ENCODE results near the gene RPE65.
"Not testable (repeated sequence)": the region's sequence is repeated elsewhere in the genome, so short reads cannot be mapped to it uniquely, and the experiment has no call there.

RPE65 gene

DNA sequence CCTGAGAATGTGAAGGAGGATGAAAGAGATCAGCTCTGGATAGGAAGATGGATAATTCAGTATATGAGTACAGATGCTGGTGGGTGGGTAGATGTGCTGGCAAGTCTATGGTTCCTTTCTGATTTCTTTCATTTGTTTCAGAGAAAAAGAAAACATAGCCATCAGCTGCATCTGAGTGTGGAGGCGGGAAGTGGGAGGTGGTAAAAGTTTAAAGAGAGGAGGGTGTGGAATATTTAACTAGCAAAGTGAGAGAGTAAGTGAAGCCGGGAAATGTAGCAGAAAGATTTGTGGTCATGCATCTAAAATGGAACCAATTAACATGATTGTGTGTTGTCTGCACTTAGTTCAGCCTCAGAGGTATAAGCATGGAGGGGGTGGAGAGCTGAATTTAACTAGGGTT lies 16.4 kb downstream of the RPE65 start:
- H3K4me3 ChIP-seq (ENCODE audit: low read depth, low read length), result no peak overlapping the region
- TF ChIP-seq, protein P1, sequence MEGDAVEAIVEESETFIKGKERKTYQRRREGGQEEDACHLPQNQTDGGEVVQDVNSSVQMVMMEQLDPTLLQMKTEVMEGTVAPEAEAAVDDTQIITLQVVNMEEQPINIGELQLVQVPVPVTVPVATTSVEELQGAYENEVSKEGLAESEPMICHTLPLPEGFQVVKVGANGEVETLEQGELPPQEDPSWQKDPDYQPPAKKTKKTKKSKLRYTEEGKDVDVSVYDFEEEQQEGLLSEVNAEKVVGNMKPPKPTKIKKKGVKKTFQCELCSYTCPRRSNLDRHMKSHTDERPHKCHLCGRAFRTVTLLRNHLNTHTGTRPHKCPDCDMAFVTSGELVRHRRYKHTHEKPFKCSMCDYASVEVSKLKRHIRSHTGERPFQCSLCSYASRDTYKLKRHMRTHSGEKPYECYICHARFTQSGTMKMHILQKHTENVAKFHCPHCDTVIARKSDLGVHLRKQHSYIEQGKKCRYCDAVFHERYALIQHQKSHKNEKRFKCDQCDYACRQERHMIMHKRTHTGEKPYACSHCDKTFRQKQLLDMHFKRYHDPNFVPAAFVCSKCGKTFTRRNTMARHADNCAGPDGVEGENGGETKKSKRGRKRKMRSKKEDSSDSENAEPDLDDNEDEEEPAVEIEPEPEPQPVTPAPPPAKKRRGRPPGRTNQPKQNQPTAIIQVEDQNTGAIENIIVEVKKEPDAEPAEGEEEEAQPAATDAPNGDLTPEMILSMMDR (IDR thresholded peaks at IDR 0.05; ENCODE audit: borderline replicate concordance, insufficient read depth, low read depth, low read length), result no peak

DNA sequence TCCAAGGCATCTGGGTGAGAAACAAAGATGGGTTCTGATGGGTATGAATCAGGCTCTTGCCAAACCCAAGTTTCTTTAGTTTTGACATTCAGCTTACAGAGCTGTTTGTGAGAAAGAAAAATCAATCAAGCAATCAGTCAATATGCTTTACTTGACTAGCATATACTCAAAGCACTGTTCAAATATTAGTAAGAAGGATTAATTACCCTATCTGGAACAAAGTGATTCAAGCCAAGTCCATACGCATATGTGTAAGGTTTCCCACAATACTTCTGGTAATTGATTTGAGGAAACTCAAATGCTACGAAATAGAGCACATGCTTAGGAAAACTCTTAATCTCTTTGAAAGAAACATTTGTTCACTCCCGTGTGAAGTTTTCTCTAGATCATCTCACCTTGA lies 18.7 kb downstream of the RPE65 start:
- H3K4me3 ChIP-seq (ENCODE audit: low read depth, low read length), result no peak overlapping the region
- TF ChIP-seq, protein P1 (IDR thresholded peaks at IDR 0.05; ENCODE audit: borderline replicate concordance, insufficient read depth, low read depth, low read length), result no peak

DNA sequence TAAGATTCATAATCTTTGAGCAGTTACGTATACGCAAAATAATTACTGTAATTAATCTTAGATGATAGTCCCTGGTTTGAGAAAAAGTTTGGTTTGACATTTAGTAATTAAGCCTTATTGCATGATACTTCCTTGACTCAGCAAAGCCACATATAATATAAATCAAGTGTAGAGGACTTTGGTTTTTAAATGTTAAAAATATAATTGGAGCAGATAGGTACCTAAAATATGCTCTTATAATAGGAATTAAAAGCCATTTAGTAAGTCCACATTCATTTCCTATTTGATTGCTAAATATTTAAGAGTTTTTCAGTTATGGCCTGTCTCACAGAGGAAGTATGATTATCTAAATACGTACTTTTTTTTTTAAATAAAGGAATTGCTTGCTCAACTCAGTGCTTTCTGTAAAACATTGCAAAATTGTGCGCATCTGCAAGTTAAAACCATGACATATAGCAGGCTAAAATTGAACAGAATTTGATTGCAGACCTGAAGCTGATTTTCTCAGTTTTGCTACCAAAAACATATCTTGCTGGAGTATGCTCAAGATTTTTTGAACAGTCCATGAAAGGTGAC lies 20.4 kb downstream of the RPE65 start:
- no peak overlapping the region for H3K4me3 ChIP-seq (ENCODE audit: low read depth, low read length)
- TF ChIP-seq, protein P1 (IDR thresholded peaks at IDR 0.05; ENCODE audit: borderline replicate concordance, insufficient read depth, low read depth, low read length), result no peak

DNA sequence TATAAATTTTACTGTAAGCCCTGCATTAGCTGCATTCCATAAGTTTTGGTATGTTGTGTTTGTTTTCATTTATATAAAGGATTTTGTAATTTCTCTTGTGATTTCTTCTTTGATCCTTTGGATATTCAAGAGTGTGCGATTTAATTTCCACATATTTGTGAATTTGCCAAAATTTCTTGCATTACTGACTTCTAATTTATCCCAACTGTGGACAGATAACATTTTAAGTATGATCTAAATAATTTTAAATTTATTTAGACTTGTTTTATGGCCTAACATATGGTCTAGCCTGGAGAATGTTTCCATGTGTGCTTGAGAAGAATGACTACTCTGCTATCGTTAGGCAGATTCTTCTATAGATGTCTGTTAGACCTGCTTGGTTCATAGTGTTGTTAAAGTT lies 23.2 kb downstream of the RPE65 start:
- H3K4me3 ChIP-seq (ENCODE audit: low read depth, low read length), result no peak overlapping the region
- TF ChIP-seq, protein P1 (IDR thresholded peaks at IDR 0.05; ENCODE audit: borderline replicate concordance, insufficient read depth, low read depth, low read length), result no peak

DNA sequence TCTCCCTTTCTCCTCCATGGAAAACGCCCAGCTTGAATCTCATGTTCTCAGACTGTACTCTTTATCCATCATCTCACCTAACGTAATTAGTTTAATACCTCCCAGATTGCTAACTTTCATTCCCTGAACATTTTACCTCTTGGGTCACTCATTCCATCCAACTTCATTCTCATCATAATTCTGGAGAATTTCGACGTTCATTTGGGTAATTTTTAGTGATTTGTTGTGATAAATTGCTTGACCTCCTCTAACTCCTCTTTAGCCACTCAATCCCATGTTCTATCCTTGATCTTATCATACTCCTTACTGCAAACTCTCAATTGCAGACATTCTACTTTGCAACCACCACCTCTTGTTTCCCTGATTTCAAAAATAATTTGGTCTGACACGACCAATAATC lies 28.4 kb downstream of the RPE65 start:
- TF ChIP-seq, protein P1 (IDR thresholded peaks at IDR 0.05; ENCODE audit: borderline replicate concordance, insufficient read depth, low read depth, low read length), result no peak
- no peak overlapping the region for H3K4me3 ChIP-seq (ENCODE audit: low read depth, low read length)

DNA sequence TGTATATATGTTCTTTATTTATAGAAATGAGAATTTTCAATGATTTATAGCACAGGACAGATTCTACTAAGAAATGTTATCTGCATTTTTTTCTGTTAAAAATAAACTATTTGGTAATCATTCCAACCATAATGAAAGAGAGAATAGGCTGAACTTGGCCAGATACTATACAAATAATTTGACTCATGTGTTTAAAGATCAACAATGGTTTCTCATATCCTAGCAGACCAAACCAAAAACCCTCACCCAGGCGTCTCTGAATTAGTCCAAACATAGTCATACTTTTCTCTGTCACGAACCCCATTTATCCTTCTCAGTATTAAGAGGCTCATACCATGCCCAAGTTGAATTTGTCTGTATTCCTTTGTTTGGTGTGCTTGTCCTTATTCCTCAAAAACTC lies 40.3 kb downstream of the RPE65 start:
- no peak overlapping the region for H3K4me3 ChIP-seq (ENCODE audit: low read depth, low read length)
- TF ChIP-seq, protein P1 (IDR thresholded peaks at IDR 0.05; ENCODE audit: borderline replicate concordance, insufficient read depth, low read depth, low read length), result no peak

DNA sequence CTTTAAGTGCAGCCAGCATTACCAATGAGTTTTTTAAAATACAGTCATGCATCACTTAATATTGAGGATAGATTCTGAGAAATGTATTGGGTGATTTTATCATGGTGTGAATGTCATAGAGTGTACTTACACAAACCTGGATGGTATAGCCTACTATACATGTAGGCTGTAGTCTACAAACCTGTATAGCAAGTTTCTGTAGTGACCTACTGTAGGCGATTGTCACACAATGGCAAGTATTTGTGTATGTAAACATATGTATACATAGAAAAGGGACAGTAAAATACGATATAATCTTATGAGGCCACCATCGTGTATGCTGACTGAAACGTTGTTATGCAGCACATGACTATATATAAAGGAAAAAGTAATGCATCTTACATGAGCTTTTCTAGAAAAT lies 48.2 kb downstream of the RPE65 start:
- TF ChIP-seq, protein P1 (IDR thresholded peaks at IDR 0.05; ENCODE audit: borderline replicate concordance, insufficient read depth, low read depth, low read length), result no peak
- no peak overlapping the region for H3K4me3 ChIP-seq (ENCODE audit: low read depth, low read length)

DNA sequence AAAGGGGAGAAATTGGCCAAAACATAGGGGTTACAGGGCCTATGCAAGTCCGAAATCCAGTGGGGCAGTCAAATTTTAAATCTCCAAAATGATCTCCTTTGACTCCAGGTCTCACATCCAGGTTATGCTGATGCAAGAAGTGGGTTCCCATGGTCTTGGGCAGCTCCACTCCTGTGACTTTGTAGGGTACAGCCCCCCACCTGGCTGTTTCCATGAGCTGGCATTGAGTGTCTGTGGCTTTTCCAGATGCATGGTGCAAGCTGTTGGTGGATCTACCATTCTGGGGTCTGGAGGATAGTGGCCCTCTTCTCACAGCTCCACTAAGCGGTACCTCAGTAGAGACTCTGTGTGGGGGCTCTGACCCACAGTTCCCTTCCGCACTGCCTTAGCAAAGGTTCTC lies 54.2 kb downstream of the RPE65 start:
- H3K4me3 ChIP-seq (ENCODE audit: low read depth, low read length), result not testable (repeated sequence)

DNA sequence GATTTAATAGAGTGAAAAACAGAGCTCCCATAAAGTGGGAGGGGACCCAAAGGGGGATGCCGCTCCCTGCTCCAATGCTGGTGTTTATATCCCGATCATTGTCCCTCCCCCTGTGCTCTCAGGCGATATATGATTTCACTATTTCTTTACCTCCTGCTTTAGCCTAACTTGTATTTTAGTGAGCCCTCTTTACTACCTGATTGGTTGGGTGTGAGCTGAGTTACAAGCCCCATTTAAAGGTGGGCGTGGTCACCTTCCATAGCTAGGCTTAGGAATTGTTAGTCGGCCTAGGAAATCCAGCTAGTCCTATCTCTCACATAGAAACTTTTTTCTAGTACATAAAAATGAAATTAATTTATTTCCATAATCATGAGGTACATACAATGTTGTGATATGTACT lies 57.3 kb downstream of the RPE65 start:
- not testable (repeated sequence) for H3K4me3 ChIP-seq (ENCODE audit: low read depth, low read length)

DNA sequence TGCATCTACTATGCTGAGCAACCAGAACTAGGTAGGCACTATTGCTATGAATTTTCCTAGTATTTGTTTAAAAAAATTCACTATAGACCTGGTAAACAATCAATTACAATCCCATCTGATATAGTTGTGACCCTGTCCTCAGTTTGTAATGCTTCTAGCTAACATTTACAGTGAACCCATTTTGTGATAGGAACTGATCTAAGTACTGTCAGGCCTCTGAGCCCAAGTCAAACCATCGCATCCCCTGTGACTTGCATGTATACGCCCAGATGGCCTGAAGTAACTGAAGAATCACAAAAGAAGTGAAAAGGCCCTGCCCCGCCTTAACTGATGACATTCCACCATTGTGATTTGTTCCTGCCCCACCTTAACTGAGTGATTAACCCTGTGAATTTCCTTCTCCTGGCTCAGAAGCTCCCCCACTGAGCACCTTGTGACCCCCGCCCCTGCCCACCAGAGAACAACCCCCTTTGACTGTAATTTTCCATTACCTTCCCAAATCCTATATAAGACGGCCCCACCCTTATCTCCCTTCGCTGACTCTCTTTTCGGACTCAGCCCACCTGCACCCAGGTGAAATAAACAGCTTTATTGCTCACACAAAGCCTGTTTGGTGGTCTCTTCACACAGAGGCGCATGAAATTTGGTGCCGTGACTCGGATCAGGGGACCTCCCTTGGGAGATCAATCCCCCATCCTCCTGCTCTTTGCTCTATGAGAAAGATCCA lies 63.8 kb downstream of the RPE65 start:
- H3K4me3 ChIP-seq (ENCODE audit: low read depth, low read length), result not testable (repeated sequence)

All from GM12875 (cell line).